Prostate gland (tissue), 2 donors: Measurements from ENCODE around the gene LRRC23.

Source experiments
- CTCF ChIP-seq, 4 experiments: fragments of 200-600 bp in 2 of 4; fragments of 450-650 bp in 2 of 4; sonication (generic) in 2 of 4; IDR thresholded peaks; 1 replicate in 3 of 4; 2 replicates in 1 of 4; pipeline ENCODE4 v1.5.1; 2016 to 2019; ENCODE audit warnings: antibody characterized with exemption in 4 of 4, mild to moderate bottlenecking in 2 of 4, moderate library complexity in 2 of 4
- POLR2A ChIP-seq: fragments of 450-650 bp; IDR thresholded peaks from one replicate; pipeline ENCODE4 v1.6.1; 2016; ENCODE audit warnings: antibody characterized with exemption, mild to moderate bottlenecking

GRCh38 chr12:6887460-6887859 lies 17.2 kb upstream of the LRRC23 start:
- no peak for TF ChIP-seq CTCF (IDR thresholded peaks at IDR 0.05)
- TF ChIP-seq POLR2A, result no peak
